CD1c-positive myeloid dendritic cell (primary cell): ENCODE results near the gene IFNA8.
"Not testable (repeated sequence)": the region's sequence is repeated elsewhere in the genome, so short reads cannot be mapped to it uniquely, and the experiment has no call there.

Experiments
- DNase-seq: peaks from one replicate; pipeline ENCODE4 v3.0.0-alpha.2; 2016; ENCODE audit errors: extremely low spot score

The IFNA8 gene

DNA sequence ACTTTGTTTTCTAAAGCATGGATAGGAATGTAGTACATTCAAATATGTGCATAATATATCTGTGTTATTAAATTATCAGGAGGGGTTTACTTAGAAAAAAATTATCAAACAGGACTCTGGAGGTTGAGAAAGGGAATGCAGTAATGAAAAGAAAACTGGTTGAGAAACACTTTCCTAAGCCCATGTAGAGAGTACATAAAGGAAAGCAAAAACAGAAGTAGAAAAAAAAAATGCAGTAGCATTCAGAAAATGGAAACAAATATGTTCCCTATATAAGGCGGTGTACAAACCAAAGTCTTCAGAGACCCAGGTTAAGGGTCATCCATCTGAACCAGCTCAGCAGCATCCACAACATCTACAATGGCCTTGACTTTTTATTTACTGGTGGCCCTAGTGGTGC is at the start of gene IFNA8:
IFNA8 (plus strand) TSS at position 301 of the 400 bp plus-strand sequence; CDS start at position 361, 60 bp downstream.
- no peak for DNase-seq

DNA sequence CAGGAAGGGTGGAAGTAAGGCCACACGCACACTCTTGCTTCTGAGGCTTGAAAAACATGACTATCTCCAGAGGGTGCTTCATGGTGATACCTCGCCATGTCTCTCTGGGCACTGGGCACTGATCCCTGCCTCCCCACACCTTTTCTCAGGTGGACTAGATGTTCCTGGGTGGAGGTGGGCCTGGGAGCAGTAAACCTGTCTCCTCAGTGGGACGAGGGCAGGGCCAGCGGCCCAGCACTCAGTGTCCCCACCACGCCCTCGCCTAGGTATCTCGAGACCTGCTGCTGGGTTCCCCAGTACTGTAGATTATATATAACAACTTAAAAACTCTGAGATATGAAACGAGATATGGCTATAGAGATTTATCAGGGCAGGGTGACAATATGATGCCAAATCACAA is 46.6 kb upstream of the IFNA8 start:
- DNase-seq = no peak

- DNase-seq = not testable (repeated sequence)
Measured at GRCh38 chr9:21367169-21367568, 41.7 kb upstream of the IFNA8 start.

DNA sequence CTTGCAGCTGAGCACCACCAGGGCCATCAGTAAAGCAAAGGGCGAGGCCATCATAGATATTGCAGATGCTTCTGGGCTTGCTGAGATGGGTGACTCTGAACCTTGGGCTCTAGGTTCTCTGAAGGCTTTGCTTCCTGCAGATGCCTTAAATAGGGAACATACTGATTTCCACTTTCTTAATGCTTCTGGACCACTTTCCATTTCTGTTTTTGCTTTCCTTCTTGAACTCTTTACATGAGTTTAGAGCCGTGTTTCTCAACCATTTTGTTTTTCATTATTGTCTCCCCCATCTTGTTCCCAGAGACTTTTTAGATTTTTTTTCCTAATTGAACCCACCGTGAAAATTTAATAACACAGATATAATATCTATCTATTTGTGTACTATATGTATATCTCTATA is 41.0 kb upstream of the IFNA8 start, which contains the start of gene IFNA13:
IFNA13 (minus strand) TSS at position 101 of the 400 bp plus-strand sequence; CDS start at position 54, 47 bp downstream.
- no peak for DNase-seq

GRCh38 chr9:21371467-21371866 is 37.5 kb upstream of the IFNA8 start:
- DNase-seq = not testable (repeated sequence)

DNA sequence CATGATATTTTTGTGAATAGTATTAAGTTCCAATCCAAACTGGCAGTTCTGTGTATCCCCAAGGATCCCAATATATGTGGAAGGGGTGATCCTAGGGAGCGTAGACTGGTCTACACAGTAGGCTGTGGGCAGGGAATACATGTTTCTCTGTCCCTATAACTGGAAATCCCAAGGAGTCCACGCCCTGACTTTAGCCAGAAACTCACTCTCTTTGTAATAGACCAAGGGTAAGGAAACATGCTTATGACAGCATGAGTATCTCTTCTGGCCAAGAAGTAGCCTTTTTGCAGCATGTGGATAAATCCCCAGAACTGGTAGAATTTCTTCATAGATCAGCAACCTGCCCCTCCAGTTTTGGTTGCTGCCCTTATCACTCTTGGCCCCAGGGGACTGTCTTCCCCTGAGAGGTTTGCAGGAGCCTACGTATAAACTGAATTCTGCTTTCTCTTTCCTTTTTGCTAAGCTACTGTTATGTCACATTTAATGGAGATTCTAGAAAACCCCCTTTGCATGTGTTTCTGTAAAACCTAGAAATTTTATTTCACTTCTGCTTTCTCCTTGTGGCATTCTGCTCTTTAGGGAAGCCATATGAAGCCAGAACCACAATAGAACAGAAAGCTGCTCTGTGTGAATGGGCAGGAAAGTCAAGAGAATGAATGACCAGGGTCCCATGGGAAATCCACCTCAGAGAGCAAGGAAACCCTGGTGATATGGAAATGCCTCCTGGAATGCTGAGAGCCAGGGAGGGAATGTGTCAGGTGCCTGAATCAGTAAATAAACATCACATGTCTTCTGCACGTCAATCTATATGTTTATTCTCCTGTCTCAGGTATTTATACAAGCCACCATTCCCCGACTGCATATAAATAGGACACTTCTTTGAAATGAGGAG is 27.2 kb upstream of the IFNA8 start:
- peak; percentile 80 for DNase-seq

GRCh38 chr9:21383627-21384026 is 25.3 kb upstream of the IFNA8 start:
- DNase-seq = no peak

DNA sequence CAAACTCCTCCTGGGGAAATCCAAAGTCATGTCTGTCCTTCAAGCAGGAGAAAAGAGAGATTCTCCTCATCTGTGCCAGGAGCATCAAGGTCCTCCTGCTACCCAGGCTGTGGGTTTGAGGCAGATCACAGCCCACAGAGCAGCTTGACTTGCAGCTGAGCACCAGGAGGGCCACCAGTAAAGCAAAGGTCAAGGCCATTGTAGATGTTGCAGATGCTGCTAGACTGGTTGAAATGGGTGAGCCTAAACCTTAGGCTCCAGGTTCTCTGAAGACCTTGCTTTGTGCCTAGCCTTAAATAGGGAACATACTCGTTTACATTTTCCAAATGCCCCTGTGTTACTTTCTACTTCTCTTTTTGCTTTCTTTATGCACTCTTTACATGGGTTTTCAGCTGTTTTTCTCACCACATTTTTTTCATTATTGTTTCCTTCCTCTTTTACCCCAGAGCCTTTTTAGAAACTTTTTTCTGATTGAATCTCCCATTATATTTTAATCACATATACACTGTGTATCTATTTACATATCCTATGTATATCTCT is 23.7 kb upstream of the IFNA8 start, which contains the start of gene IFNA2:
IFNA2 (minus strand) TSS at position 268 of the 540 bp plus-strand sequence; CDS start at position 199, 69 bp downstream.
- peak; percentile 13 for DNase-seq

DNA sequence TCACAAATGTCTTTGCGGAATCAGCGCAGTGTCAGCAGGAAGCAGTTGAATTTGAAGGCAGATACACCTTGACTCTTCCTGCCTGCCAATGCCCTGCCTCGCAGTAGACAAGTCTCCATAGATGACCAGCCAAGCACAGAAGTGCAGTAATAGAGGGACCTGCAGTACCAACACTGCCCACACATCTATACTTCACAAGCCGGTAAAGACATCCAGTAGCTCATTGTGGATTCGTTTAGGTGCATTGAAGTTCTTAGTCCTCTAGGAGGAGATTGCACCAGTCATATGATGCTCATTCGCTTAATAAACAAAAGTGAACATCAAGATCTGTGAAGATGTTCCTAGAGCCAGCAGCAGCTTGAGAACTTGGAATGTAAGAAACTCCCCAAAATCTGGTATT is 16.6 kb upstream of the IFNA8 start:
- DNase-seq = peak; percentile 27

DNA sequence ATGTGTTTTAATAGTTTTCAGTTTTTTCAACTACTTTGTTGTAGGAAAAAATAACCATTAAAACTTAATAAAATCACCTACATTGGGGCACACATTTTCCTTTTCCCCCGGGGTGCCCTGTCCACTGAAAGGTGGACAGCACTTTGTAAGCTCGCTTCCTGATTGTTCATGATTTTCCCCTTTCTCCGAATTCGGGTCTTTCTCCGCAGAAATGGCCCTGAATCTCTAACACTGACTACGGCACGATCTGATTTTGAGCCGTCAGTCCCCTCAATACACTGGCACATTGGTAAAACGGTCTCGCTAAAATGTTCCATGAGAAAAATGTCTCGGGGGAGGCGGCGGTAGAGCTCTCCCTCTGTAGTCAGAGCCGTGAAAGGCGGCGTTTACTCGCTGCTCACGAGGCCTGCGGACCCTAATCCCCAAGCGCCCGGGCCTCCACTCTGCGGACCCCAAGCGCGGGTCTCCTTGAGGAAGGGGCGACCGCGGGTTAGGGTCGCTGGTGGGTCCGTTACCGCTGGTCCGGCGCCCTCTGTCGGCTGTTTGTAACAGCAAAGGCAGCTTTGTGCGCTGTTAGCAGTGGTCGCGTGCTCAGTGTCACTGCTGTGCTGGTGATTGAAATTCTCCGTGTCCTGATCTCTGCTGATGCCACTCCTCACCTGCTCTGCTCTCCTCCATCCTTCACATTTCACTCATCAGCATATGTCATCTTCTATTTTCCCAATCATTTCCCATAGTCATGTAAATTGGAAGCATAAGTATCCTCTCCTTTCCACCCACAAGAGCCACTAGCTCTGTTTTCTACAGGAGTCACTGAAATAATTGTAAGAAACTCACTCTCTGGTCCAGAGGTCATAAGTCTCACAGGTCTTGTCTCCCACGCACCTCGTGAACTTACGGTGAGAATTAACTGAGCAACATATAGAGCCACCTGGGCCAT is 12.9 kb upstream of the IFNA8 start:
- peak; percentile 37 for DNase-seq

DNA sequence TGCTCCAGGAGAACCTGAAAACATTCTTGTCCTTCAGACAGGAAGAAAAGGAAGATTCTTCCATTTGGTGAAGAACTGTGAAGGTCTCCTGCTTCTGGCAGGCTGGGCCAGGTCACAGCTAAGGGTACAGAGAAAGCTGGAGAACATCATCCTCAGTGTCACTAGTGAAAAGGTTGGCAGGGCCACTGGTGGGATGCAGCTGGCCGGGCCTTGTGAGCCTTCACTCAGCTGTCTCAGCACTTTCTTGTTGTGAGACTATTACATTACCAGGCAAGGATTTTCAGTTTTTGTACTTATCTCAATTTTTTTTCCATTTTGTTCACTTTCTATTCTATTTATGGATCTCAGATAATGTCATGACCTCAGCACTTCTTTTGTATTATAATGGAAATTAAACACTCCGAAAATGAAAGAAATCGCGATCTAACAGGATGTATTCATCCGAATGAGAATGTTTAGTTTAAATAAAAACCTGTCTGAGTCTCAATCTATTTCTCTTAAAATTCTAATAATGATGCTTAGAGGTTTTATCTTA is 9.9 kb upstream of the IFNA8 start:
- DNase-seq = no peak

- no peak for DNase-seq
Measured at GRCh38 chr9:21399956-21400355, 9.0 kb upstream of the IFNA8 start.

GRCh38 chr9:21402386-21403251 is 6.3 kb upstream of the IFNA8 start:
- no peak for DNase-seq

- DNase-seq = no peak
Measured at GRCh38 chr9:21404146-21404545, 4.8 kb upstream of the IFNA8 start.

GRCh38 chr9:21412107-21412506 is 3.2 kb downstream of the IFNA8 start:
- DNase-seq = no peak

DNA sequence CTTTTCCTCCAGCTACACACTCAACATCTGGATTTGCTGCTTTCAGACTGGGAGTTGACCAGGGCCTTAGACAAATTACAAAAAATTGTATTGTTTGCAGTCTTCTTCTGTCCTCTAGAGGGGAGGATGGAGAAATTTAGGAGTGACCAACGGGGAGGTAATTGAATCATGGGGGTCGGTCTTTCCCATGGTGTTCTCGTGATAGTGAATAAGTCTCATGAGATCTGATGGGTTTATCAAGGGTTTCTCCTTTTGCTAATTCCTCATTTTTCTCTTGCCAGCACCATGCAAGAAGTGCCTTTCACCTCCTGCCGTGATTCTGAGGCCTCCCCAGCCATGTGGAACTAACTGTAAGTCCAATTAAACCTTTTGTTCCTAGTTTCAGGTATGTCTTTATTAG is 4.2 kb downstream of the IFNA8 start:
- DNase-seq = no peak

GRCh38 chr9:21413624-21414023 is 4.7 kb downstream of the IFNA8 start:
- DNase-seq = no peak

DNA sequence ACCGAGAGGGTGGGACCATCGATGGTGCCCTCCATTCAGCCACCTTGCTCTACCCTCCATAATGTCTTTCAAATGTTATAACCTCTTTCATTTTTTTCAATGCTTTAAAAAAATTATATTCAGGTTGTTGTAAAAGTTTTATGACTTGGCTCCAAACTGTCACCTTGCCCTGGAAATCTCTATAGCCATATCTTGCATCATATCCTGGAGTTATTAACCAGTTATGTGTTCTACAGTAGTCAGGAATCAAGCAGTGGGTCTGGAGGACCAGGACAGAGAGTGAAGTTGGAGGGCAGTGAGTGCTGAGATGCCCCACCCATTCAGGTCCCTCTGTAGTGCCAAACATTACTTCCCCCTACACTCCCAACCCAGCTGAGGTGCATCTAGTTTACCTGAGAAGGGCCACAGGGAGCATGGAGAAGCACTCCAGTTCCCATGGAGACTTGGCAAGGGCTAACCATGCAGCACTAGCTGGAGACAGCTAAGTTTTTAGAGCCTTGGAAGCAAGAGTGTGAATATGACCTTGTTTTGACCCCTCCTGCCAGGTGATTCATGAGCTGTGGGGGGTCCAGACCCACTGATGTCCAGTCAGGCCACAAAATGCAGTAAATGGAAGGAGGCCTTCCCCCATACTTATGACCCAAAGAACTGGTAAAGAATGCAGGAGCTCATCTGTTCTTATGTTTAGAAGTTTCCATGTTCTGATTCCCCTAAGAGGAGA is 5.5 kb downstream of the IFNA8 start:
- no peak for DNase-seq

DNA sequence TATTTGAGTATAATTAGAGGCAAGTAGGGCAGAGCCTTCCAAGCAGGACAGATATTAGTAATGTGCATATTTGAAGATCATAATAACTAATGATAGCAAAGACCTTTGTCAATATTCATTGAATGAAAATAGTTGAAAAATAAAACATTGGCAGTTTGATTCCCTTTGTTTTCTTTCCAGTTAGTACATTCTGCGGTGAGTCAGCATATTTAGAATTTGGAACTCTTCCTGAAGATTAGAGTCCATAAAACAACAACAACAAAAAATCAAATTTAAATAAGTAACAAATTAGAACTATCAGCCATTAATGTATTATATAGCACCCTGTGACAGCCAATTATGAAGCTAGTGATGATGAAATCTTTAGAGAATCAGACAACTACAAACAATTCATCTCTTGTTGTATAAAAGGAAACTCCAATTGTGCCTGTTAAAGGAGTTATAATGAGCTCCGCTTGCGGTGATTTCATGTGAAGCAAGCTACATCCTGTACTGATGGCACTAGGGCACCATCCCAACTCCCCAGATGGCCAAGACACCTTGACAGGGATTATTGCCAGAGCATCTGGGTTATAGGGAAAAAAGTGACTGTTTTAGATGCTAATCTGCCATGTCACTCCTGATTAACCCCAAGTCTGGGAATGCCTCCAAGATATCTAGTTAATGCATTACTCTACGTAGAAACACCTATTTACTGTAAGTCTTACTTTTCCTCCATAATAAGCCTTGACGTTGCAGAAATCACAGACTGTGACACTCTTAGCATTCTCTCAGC is 6.8 kb downstream of the IFNA8 start:
- no peak for DNase-seq
